ENCODE data around the gene LRRC4.

- TF ChIP-seq, protein P1, sequence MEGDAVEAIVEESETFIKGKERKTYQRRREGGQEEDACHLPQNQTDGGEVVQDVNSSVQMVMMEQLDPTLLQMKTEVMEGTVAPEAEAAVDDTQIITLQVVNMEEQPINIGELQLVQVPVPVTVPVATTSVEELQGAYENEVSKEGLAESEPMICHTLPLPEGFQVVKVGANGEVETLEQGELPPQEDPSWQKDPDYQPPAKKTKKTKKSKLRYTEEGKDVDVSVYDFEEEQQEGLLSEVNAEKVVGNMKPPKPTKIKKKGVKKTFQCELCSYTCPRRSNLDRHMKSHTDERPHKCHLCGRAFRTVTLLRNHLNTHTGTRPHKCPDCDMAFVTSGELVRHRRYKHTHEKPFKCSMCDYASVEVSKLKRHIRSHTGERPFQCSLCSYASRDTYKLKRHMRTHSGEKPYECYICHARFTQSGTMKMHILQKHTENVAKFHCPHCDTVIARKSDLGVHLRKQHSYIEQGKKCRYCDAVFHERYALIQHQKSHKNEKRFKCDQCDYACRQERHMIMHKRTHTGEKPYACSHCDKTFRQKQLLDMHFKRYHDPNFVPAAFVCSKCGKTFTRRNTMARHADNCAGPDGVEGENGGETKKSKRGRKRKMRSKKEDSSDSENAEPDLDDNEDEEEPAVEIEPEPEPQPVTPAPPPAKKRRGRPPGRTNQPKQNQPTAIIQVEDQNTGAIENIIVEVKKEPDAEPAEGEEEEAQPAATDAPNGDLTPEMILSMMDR (IDR thresholded peaks at IDR 0.05): no peak
- TF ChIP-seq POLR2A (IDR thresholded peaks at IDR 0.05): no peak
Observed at GRCh38 chr7:128006550-128007302, 24.5 kb downstream of the LRRC4 start.
